ENCODE results near the gene CHI3L1.

Gene CHI3L1

GRCh38 chr1:203129501-203130231 is 56.8 kb downstream of the CHI3L1 start:
- no peak for DNase-seq

Measured in NCI-H146 (cell line).